Measurements from ENCODE around the gene KRTAP5-4.
"Not testable (repeated sequence)": the region's sequence is repeated elsewhere in the genome, so short reads cannot be mapped to it uniquely, and the experiment has no call there.

Gene KRTAP5-4

GRCh38 chr11:1622086-1622485 is at the start of gene KRTAP5-4:
Gene KRTAP5-4 (minus strand): TSS chr11:1622138. CDS start chr11:1622093, 45 bp downstream.
- H3K4me2 ChIP-seq, result no peak within 1 kb of the TSS
- H3K79me2 ChIP-seq (ENCODE audit: insufficient read depth, low read depth), result no peaks in the 10 kb centered on the region
- H2AFZ ChIP-seq (ENCODE audit: low read depth), result no peak within 1 kb of the TSS
- no peak within 1 kb of the TSS for H3K9ac ChIP-seq
- no peak for TF ChIP-seq CTCF (conservative IDR thresholded peaks at IDR 0.05; ENCODE audit: low read depth, low read length)
- H3K4me1 ChIP-seq (ENCODE audit: low read depth, poor library complexity, severe bottlenecking), result no peaks in the 10 kb centered on the region
- no peaks in the 10 kb centered on the region for H4K20me1 ChIP-seq (ENCODE audit: insufficient read depth)
- no peak within 1 kb of the TSS for H3K4me3 ChIP-seq (IDR thresholded peaks at IDR 0.05; ENCODE audit: insufficient read depth, low read depth, low read length)
- no peaks in the 10 kb centered on the region for H3K36me3 ChIP-seq (ENCODE audit: insufficient read depth)
- no peak within 1 kb of the TSS for H3K27ac ChIP-seq
- H3K27me3 ChIP-seq (ENCODE audit: insufficient read depth, low read depth), result peaks cover 85% of the 10 kb centered on the region

DNA sequence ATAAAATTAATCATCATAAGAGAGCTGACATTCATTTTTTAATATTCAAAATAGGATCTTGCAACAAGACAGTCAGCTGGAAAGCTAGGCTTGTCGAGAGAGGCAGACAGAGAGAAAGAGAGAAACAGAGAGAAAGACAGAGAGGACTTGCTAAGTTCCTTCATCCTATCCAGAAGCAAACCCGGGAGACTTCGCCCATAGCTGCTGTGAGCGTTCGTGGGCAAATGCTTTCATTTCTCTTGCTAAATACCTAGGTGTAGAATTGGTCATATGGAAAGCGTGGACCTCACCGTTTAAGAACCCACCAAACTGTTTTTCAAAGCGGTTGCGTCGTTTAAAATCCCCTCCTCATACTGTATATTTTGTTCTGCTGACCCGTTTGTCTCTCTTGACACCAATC is 49.7 kb upstream of the KRTAP5-4 start:
- H2AFZ ChIP-seq (ENCODE audit: low read depth), result no peak overlapping the region
- H4K20me1 ChIP-seq (ENCODE audit: insufficient read depth), result no peaks in the 10 kb centered on the region
- no peak overlapping the region for H3K9ac ChIP-seq
- peaks cover 80% of the 10 kb centered on the region for H3K27me3 ChIP-seq (ENCODE audit: insufficient read depth, low read depth)
- H3K4me2 ChIP-seq, result no peak overlapping the region
- no peak for TF ChIP-seq CTCF (conservative IDR thresholded peaks at IDR 0.05; ENCODE audit: low read depth, low read length)
- H3K79me2 ChIP-seq (ENCODE audit: insufficient read depth, low read depth), result no peaks in the 10 kb centered on the region
- no peaks in the 10 kb centered on the region for H3K36me3 ChIP-seq (ENCODE audit: insufficient read depth)
- H3K4me1 ChIP-seq (ENCODE audit: low read depth, poor library complexity, severe bottlenecking), result no peaks in the 10 kb centered on the region
- H3K27ac ChIP-seq, result no peak overlapping the region
- no peak overlapping the region for H3K4me3 ChIP-seq (IDR thresholded peaks at IDR 0.05; ENCODE audit: insufficient read depth, low read depth, low read length)

DNA sequence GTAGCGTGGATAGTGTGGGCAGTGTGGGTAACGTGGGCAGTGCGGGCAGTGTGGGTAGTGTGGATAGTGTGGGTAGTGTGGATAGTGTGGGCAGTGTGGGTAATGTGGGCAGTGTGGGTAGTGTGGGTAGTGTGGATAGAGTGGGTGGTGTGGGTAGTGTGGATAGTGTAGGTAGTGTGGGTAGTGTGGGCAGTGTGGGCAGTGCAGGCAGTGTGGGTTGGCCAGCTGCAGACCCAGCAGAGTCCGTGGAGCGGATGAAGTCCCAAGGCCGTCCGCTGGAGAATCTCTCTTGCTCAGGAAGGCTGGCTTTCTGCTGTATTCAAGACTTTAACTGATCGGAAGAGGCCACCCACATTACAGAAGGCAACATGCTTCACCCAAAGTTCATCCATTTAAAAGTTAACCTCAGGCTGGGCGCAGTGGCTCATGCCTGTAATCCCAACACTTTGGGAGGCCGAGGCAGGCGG is 49.0 kb upstream of the KRTAP5-4 start:
- no peaks in the 10 kb centered on the region for H3K4me1 ChIP-seq (ENCODE audit: low read depth, poor library complexity, severe bottlenecking)
- no peak overlapping the region for H3K9ac ChIP-seq
- H3K4me3 ChIP-seq (IDR thresholded peaks at IDR 0.05; ENCODE audit: insufficient read depth, low read depth, low read length), result no peak overlapping the region
- no peaks in the 10 kb centered on the region for H4K20me1 ChIP-seq (ENCODE audit: insufficient read depth)
- H2AFZ ChIP-seq (ENCODE audit: low read depth), result no peak overlapping the region
- H3K79me2 ChIP-seq (ENCODE audit: insufficient read depth, low read depth), result no peaks in the 10 kb centered on the region
- H3K27ac ChIP-seq, result no peak overlapping the region
- H3K36me3 ChIP-seq (ENCODE audit: insufficient read depth), result no peaks in the 10 kb centered on the region
- H3K27me3 ChIP-seq (ENCODE audit: insufficient read depth, low read depth), result peaks cover 73% of the 10 kb centered on the region
- no peak overlapping the region for H3K4me2 ChIP-seq
- TF ChIP-seq CTCF (conservative IDR thresholded peaks at IDR 0.05; ENCODE audit: low read depth, low read length), result no peak

- not testable (repeated sequence) for H2AFZ ChIP-seq (ENCODE audit: low read depth); H3K4me3 ChIP-seq (IDR thresholded peaks at IDR 0.05; ENCODE audit: insufficient read depth, low read depth, low read length)
Measured at GRCh38 chr11:1670457-1670856, 48.5 kb upstream of the KRTAP5-4 start.

GRCh38 chr11:1669546-1670218 is 47.7 kb upstream of the KRTAP5-4 start:
- Histone ChIP-seq H3K79me2 (ENCODE audit: insufficient read depth, low read depth) (no peaks in the 10 kb centered on the region), H3K27me3 (ENCODE audit: insufficient read depth, low read depth) (peaks cover 60% of the 10 kb centered on the region), H3K9ac (no peak overlapping the region), H3K27ac (no peak overlapping the region), H2AFZ (ENCODE audit: low read depth) (no peak overlapping the region), H3K4me1 (ENCODE audit: low read depth, poor library complexity, severe bottlenecking) (no peaks in the 10 kb centered on the region), H4K20me1 (ENCODE audit: insufficient read depth) (no peaks in the 10 kb centered on the region), H3K36me3 (ENCODE audit: insufficient read depth) (no peaks in the 10 kb centered on the region), H3K4me2 (no peak overlapping the region), H3K4me3 (IDR thresholded peaks at IDR 0.05; ENCODE audit: insufficient read depth, low read depth, low read length) (no peak overlapping the region)
- no peak for TF ChIP-seq CTCF (conservative IDR thresholded peaks at IDR 0.05; ENCODE audit: low read depth, low read length)

More at GRCh38 chr11:1670457-1670856, 48.5 kb upstream of the KRTAP5-4 start:
- H3K4me2 ChIP-seq; H4K20me1 ChIP-seq (ENCODE audit: insufficient read depth); H3K4me1 ChIP-seq (ENCODE audit: low read depth, poor library complexity, severe bottlenecking); H3K27ac ChIP-seq; H3K36me3 ChIP-seq (ENCODE audit: insufficient read depth); H3K9ac ChIP-seq; H3K79me2 ChIP-seq (ENCODE audit: insufficient read depth, low read depth): not testable (repeated sequence)
- peaks cover 68% of the 10 kb centered on the region for H3K27me3 ChIP-seq (ENCODE audit: insufficient read depth, low read depth)

All from KMS-11 (cell line).